ENCODE measurements around the gene ERBB2.

The ERBB2 gene

GRCh38 chr17:39699818-39700147 lies at the start of gene ERBB2:
TSS of gene ERBB2 (plus strand) at chr17:39700064. CDS start at chr17:39700239, 175 bp downstream.
- no peak for DNase-seq (ENCODE audit: low spot score)
- TF ChIP-seq CTCF (IDR thresholded peaks at IDR 0.05; ENCODE audit: borderline replicate concordance, control extremely low read depth, extremely low read depth, insufficient read depth, missing control alignments): no peak
- in situ Hi-C loops (cut with MboI; ENCODE audit: low sequenced_read_pairs, unreplicated experiment): no loop called here

- in situ Hi-C loops (cut with MboI; ENCODE audit: low sequenced_read_pairs, unreplicated experiment): no loop called here
- no peak for TF ChIP-seq CTCF (IDR thresholded peaks at IDR 0.05; ENCODE audit: borderline replicate concordance, control extremely low read depth, extremely low read depth, insufficient read depth, missing control alignments)
- no peak for DNase-seq (ENCODE audit: low spot score)
These were observed 49.7 kb upstream of the ERBB2 start for GRCh38 chr17:39650121-39650579.

GRCh38 chr17:39651923-39652586 lies 47.8 kb upstream of the ERBB2 start:
- in situ Hi-C loops (cut with MboI; ENCODE audit: low sequenced_read_pairs, unreplicated experiment): no loop called here
- DNase-seq (ENCODE audit: low spot score): no peak
- TF ChIP-seq CTCF (IDR thresholded peaks at IDR 0.05; ENCODE audit: borderline replicate concordance, control extremely low read depth, extremely low read depth, insufficient read depth, missing control alignments): no peak

- no peak for TF ChIP-seq CTCF (IDR thresholded peaks at IDR 0.05; ENCODE audit: borderline replicate concordance, control extremely low read depth, extremely low read depth, insufficient read depth, missing control alignments)
- no peak for DNase-seq (ENCODE audit: low spot score)
- in situ Hi-C loops (cut with MboI; ENCODE audit: low sequenced_read_pairs, unreplicated experiment): no loop called here
These were observed 47.1 kb upstream of the ERBB2 start for GRCh38 chr17:39652587-39653315.

- in situ Hi-C loops (cut with MboI; ENCODE audit: low sequenced_read_pairs, unreplicated experiment): no loop called here
- no peak for DNase-seq (ENCODE audit: low spot score)
- TF ChIP-seq CTCF (IDR thresholded peaks at IDR 0.05; ENCODE audit: borderline replicate concordance, control extremely low read depth, extremely low read depth, insufficient read depth, missing control alignments): no peak
These were observed 46.6 kb upstream of the ERBB2 start for GRCh38 chr17:39653316-39653661.

GRCh38 chr17:39653662-39654331 lies 46.1 kb upstream of the ERBB2 start:
- peak; percentile 84 for TF ChIP-seq CTCF (IDR thresholded peaks at IDR 0.05; ENCODE audit: borderline replicate concordance, control extremely low read depth, extremely low read depth, insufficient read depth, missing control alignments)
- in situ Hi-C loops (cut with MboI; ENCODE audit: low sequenced_read_pairs, unreplicated experiment): no loop called here
- peak; percentile 94 for DNase-seq (ENCODE audit: low spot score)
